Central memory CD8-positive, alpha-beta T cell (primary cell): ENCODE results near the gene ADCY4.
"Not testable (repeated sequence)": the region's sequence is repeated elsewhere in the genome, so short reads cannot be mapped to it uniquely, and the experiment has no call there.

Experiments used
- ATAC-seq: fragments of 150-1000 bp; cut with Tn5 transposase; replicated peaks from 2 replicates; pipeline ENCODE4 v1.10.0; 2022; ENCODE audit warnings: mild to moderate bottlenecking, moderate FRiP score, moderate number of reproducible peaks; ENCODE audit not compliant: poor library complexity, severe bottlenecking; ENCODE audit errors: extremely low read depth
- DNase-seq, 2 donors: peaks; one replicate each; pipeline ENCODE4 v3.0.0; 2021; ENCODE audit warnings: low spot score in 2 of 2
- H3K27ac Mint-ChIP-seq: one replicate; pipeline ENCODE4 v1.8.0; 2022; ENCODE audit warnings: low read depth, mild to moderate bottlenecking, moderate library complexity, mixed read lengths
- H3K27me3 Mint-ChIP-seq: one replicate; pipeline ENCODE4 v1.8.0; 2022; ENCODE audit warnings: mixed read lengths
- H3K36me3 Mint-ChIP-seq: one replicate; pipeline ENCODE4 v1.8.0; 2022; ENCODE audit warnings: mild to moderate bottlenecking, moderate library complexity, mixed read lengths; ENCODE audit not compliant: insufficient read depth
- H3K4me1 Mint-ChIP-seq: one replicate; pipeline ENCODE4 v1.8.0; 2022; ENCODE audit warnings: mixed read lengths
- H3K4me3 Mint-ChIP-seq: one replicate; pipeline ENCODE4 v1.8.0; 2022; ENCODE audit warnings: mild to moderate bottlenecking, moderate library complexity, mixed read lengths
- H3K9me3 Mint-ChIP-seq: one replicate; pipeline ENCODE4 v1.8.0; 2022; ENCODE audit warnings: mixed read lengths

ADCY4 gene

GRCh38 chr14:24371605-24372004, 36.7 kb upstream of the ADCY4 start:
- Mint-ChIP-seq H3K4me1 (peaks cover 24% of the 10 kb centered on the region), H3K27me3 (peaks cover 62% of the 10 kb centered on the region)
- H3K27ac Mint-ChIP-seq, H3K9me3 Mint-ChIP-seq, DNase-seq, H3K4me3 Mint-ChIP-seq, ATAC-seq, H3K36me3 Mint-ChIP-seq: not testable (repeated sequence)

GRCh38 chr14:24370748-24371147, 35.9 kb upstream of the ADCY4 start:
- DNase-seq (no peak), ATAC-seq (no peak)
- Mint-ChIP-seq H3K27me3 (peaks cover 62% of the 10 kb centered on the region), H3K36me3 (peaks cover 8% of the 10 kb centered on the region), H3K4me3 (no peak overlapping the region), H3K4me1 (peaks cover 31% of the 10 kb centered on the region), H3K9me3 (no peaks in the 10 kb centered on the region), H3K27ac (no peak overlapping the region)

- H3K27ac Mint-ChIP-seq = no peak overlapping the region
- H3K4me1 Mint-ChIP-seq = peaks cover 34% of the 10 kb centered on the region
- H3K36me3 Mint-ChIP-seq = peaks cover 9% of the 10 kb centered on the region
- H3K4me3 Mint-ChIP-seq = no peak overlapping the region
- peaks cover 62% of the 10 kb centered on the region for H3K27me3 Mint-ChIP-seq
- no peaks in the 10 kb centered on the region for H3K9me3 Mint-ChIP-seq
- no peak for ATAC-seq
- DNase-seq = no peak
Measured at GRCh38 chr14:24369907-24370687, 35.2 kb upstream of the ADCY4 start.

- Mint-ChIP-seq H3K4me1 (peaks cover 34% of the 10 kb centered on the region), H3K27me3 (peaks cover 62% of the 10 kb centered on the region), H3K36me3 (peaks cover 9% of the 10 kb centered on the region), H3K4me3 (peak overlapping the region; percentile 70), H3K9me3 (no peaks in the 10 kb centered on the region), H3K27ac (no peak overlapping the region)
- no peak for DNase-seq
- ATAC-seq = no peak
Measured at GRCh38 chr14:24369463-24369862, 34.6 kb upstream of the ADCY4 start.

- Mint-ChIP-seq H3K4me3 (peak overlapping the region; percentile 70), H3K36me3 (peaks cover 9% of the 10 kb centered on the region), H3K27ac (no peak overlapping the region), H3K27me3 (peaks cover 55% of the 10 kb centered on the region), H3K9me3 (no peaks in the 10 kb centered on the region), H3K4me1 (peaks cover 34% of the 10 kb centered on the region)
- ATAC-seq (peak; percentile 45), DNase-seq (peak in 1 of 2 donors; percentile 37)
Measured at GRCh38 chr14:24368562-24369252, 33.8 kb upstream of the ADCY4 start.

- Mint-ChIP-seq H3K4me3 (peak overlapping the region; percentile 70), H3K9me3 (no peaks in the 10 kb centered on the region), H3K27ac (no peak overlapping the region), H3K4me1 (peaks cover 34% of the 10 kb centered on the region), H3K36me3 (peaks cover 9% of the 10 kb centered on the region), H3K27me3 (peaks cover 57% of the 10 kb centered on the region)
- no peak for DNase-seq
- ATAC-seq = no peak
Measured at GRCh38 chr14:24368212-24368561, 33.3 kb upstream of the ADCY4 start.

GRCh38 chr14:24367514-24368211, 32.8 kb upstream of the ADCY4 start, which contains the start of gene NFATC4:
Gene NFATC4, plus strand, starts transcription at chr14:24368184. Its CDS starts 157 bp downstream, at chr14:24368341.
- peaks cover 62% of the 10 kb centered on the region for H3K27me3 Mint-ChIP-seq
- H3K36me3 Mint-ChIP-seq = peaks cover 9% of the 10 kb centered on the region
- peak within 1 kb of the TSS; percentile 70 for H3K4me3 Mint-ChIP-seq
- DNase-seq (no peak), ATAC-seq (no peak)
- H3K9me3 Mint-ChIP-seq = no peaks in the 10 kb centered on the region
- peaks cover 34% of the 10 kb centered on the region for H3K4me1 Mint-ChIP-seq
- no peak within 1 kb of the TSS for H3K27ac Mint-ChIP-seq

GRCh38 chr14:24366721-24367513, 32.0 kb upstream of the ADCY4 start:
- DNase-seq (no peak), ATAC-seq (no peak)
- peaks cover 69% of the 10 kb centered on the region for H3K27me3 Mint-ChIP-seq
- H3K4me3 Mint-ChIP-seq = peak overlapping the region; percentile 70
- H3K36me3 Mint-ChIP-seq = peaks cover 9% of the 10 kb centered on the region
- H3K27ac Mint-ChIP-seq = no peak overlapping the region
- no peaks in the 10 kb centered on the region for H3K9me3 Mint-ChIP-seq
- H3K4me1 Mint-ChIP-seq = peaks cover 34% of the 10 kb centered on the region

GRCh38 chr14:24366413-24366720, 31.5 kb upstream of the ADCY4 start:
- ATAC-seq = no peak
- Mint-ChIP-seq H3K27me3 (peaks cover 75% of the 10 kb centered on the region), H3K4me3 (peak overlapping the region; percentile 70)

GRCh38 chr14:24365600-24366412, 30.9 kb upstream of the ADCY4 start:
- Mint-ChIP-seq H3K36me3 (peaks cover 7% of the 10 kb centered on the region), H3K27ac (no peak overlapping the region)

More at GRCh38 chr14:24366413-24366720, 31.5 kb upstream of the ADCY4 start:
- Mint-ChIP-seq H3K9me3 (no peaks in the 10 kb centered on the region), H3K27ac (no peak overlapping the region), H3K4me1 (peaks cover 34% of the 10 kb centered on the region), H3K36me3 (peaks cover 7% of the 10 kb centered on the region)
- DNase-seq = no peak

GRCh38 chr14:24364841-24365240, 30.0 kb upstream of the ADCY4 start:
- Mint-ChIP-seq H3K27me3 (peaks cover 80% of the 10 kb centered on the region), H3K4me3 (no peak overlapping the region), H3K27ac (no peak overlapping the region), H3K9me3 (no peaks in the 10 kb centered on the region), H3K4me1 (peaks cover 34% of the 10 kb centered on the region), H3K36me3 (peaks cover 7% of the 10 kb centered on the region)
- DNase-seq (no peak), ATAC-seq (no peak)

More at GRCh38 chr14:24365600-24366412, 30.9 kb upstream of the ADCY4 start:
- peak overlapping the region; percentile 45 for H3K4me3 Mint-ChIP-seq
- ATAC-seq = peak; percentile 45
- no peaks in the 10 kb centered on the region for H3K9me3 Mint-ChIP-seq
- peaks cover 34% of the 10 kb centered on the region for H3K4me1 Mint-ChIP-seq
- peak in 1 of 2 donors; percentile 40 for DNase-seq
- peaks cover 77% of the 10 kb centered on the region for H3K27me3 Mint-ChIP-seq
